Hepatocyte (in vitro differentiated cells): ENCODE measurements around the gene AUTS2.

Source experiments
- EZH2 ChIP-seq: fragments of 200-600 bp; sonication (generic); IDR thresholded peaks from 2 replicates; pipeline ENCODE4 v1.6.1; 2016; ENCODE audit warnings: antibody characterized with exemption, mild to moderate bottlenecking, borderline replicate concordance
- EZH2phosphoT487 ChIP-seq: fragments of 200-600 bp; sonication (generic); IDR thresholded peaks from one replicate; pipeline ENCODE4 v1.6.1; 2018; ENCODE audit warnings: antibody characterized with exemption, mild to moderate bottlenecking, low read depth, moderate library complexity; ENCODE audit not compliant: unreplicated experiment, severe bottlenecking
- TF ChIP-seq, protein P1 (sequence below): fragments of 200-600 bp; sonication (generic); IDR thresholded peaks from 2 replicates; pipeline ENCODE4 v1.5.1; 2016; ENCODE audit warnings: antibody characterized with exemption, mild to moderate bottlenecking; ENCODE audit not compliant: poor library complexity

DNA sequence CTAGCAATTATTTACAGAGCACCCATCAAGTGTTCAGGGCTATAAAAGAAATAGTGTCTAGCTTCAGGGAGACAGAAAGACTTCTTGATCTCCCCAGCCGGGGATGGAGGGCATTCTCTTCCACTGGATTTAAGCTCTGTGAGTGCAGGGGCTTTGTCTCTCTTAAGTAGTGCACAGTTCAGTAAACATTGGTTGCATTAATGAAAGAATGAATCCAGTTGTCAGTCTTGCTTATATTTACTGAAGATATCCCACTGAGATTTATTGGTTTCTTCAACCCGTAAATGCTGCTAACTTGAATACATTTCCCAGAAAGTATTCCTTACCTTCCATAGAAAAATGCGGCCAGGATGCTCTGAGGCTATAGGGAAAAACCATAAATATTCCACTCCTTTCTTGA is 41.9 kb downstream of the AUTS2 start:
- TF ChIP-seq, protein P1, sequence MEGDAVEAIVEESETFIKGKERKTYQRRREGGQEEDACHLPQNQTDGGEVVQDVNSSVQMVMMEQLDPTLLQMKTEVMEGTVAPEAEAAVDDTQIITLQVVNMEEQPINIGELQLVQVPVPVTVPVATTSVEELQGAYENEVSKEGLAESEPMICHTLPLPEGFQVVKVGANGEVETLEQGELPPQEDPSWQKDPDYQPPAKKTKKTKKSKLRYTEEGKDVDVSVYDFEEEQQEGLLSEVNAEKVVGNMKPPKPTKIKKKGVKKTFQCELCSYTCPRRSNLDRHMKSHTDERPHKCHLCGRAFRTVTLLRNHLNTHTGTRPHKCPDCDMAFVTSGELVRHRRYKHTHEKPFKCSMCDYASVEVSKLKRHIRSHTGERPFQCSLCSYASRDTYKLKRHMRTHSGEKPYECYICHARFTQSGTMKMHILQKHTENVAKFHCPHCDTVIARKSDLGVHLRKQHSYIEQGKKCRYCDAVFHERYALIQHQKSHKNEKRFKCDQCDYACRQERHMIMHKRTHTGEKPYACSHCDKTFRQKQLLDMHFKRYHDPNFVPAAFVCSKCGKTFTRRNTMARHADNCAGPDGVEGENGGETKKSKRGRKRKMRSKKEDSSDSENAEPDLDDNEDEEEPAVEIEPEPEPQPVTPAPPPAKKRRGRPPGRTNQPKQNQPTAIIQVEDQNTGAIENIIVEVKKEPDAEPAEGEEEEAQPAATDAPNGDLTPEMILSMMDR, result no peak
- TF ChIP-seq EZH2 (no peak), EZH2phosphoT487 (no peak)
